Measurements from ENCODE around the gene MILR1.
"Not testable (repeated sequence)": the region's sequence is repeated elsewhere in the genome, so short reads cannot be mapped to it uniquely, and the experiment has no call there.

MILR1 gene

DNA sequence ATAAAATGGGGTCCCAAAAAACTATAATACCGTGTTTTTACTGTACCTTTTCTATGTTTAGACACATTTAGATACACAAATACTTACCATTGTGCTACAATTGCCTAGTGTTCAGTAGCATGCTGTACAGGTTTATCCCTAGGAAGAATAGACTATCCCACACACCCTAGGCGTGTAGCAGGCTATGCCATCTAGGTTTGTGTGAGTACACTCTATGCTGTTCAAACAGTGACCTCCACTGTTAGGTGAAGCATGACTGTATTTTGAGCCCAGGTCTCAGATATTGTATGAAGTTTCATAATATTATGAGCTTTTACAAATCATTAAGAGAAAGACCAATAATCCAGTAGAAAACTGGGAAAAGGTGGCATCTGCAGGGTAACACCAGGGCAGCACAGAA is 23.6 kb downstream of the MILR1 start:
- DNase-seq, result no peak

DNA sequence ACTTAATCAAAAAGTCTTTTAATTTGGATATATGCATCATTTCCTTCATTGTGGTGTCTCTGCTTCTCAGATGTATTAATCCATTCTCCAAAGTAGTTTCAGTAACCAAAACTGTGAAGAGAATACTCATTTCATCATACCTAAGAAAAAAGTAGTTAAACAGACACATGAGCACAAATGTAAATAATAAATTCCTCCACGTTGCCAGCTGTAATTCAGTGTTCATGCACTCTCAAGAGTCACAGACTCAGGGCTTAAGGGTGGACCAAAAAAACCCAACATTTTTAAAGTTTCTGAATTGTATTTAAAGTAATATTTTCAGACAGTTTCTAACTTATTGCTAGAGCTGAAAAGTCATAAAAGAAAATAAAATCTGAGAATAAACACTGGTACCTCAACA is 28.9 kb downstream of the MILR1 start:
- no peak for DNase-seq

DNA sequence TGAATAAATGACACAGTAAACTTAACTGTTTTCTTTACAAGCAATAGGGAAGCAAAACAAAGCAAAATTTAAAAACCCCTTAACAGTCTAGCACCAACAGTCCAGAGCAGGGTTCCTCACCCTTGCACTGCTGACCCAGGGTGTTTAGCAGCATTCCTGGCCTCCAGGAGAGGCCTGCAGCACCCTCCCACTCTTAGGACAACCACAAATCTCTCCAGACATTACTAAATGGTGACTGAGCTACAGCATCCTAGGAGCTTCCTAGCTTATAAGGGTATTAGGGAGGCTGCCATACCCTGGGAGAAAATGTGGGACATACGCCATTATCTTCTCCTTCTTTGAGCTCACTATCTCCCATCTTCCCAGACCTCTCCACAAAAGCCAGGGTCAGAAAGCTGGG is 32.0 kb downstream of the MILR1 start:
- no peak for DNase-seq

DNA sequence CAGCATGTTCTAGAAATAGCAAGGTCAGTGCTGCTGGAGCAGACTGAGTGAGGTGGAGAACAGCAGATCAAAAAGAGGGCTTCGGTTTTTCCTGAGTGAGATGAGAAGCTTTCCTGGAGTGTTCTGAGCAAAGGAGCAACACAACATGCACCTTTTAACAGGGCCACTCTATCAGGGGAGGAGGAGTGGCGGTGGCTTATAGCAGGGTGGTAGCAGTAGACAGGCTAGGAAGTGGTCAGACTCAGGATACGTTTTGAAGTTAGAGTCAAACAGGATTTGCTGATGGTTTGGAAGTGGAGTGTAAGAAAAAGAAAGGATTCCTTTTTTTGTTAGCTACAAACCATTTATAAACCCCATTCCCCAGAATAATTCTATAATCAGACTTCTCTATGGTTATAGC is 35.5 kb downstream of the MILR1 start:
- no peak for DNase-seq

- DNase-seq, result no peak
Measured at GRCh38 chr17:64488301-64488700, 39.4 kb downstream of the MILR1 start.

GRCh38 chr17:64491034-64491860 is 42.3 kb downstream of the MILR1 start:
- DNase-seq, result peak; percentile 30

DNA sequence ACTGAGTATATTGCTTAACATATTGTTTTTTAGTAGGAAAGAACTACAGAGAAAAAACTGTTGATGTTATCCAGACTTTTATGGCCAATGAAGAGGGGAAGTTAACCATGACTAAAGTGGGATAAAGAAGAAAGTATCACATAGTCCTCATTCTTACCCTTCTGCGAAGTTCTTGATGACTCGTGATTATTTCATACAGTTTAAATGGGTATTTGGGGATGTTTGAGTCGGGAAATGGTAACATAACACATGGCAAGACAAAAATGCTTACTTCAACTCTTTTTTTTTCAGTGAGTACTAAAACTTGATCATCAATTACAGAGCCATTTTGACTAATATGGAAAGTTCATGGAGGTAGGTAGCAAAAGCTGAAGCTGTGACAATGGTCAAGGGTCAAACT is 43.1 kb downstream of the MILR1 start:
- no peak for DNase-seq

GRCh38 chr17:64492481-64493109 is 43.7 kb downstream of the MILR1 start:
- no peak for DNase-seq

DNA sequence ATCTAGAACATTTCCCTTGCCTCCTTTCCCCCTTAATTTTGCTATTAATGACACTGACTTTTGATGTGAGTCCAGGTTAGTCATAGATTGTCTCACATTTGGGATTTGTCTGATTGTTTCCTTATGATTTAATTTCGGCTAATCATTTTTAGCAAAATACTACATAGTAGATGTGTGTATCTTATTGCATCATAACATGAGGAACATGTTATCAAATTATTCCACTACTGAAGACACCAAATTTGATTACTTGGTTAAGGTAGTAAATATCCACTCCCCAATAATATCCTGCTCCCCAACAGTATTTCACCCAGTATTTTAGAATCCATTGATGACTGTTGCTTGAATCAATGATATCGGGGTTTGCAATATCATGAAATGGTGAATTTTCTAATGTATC is 45.2 kb downstream of the MILR1 start:
- DNase-seq, result no peak

GRCh38 chr17:64495300-64495699 is 46.4 kb downstream of the MILR1 start:
- DNase-seq, result not testable (repeated sequence)

DNA sequence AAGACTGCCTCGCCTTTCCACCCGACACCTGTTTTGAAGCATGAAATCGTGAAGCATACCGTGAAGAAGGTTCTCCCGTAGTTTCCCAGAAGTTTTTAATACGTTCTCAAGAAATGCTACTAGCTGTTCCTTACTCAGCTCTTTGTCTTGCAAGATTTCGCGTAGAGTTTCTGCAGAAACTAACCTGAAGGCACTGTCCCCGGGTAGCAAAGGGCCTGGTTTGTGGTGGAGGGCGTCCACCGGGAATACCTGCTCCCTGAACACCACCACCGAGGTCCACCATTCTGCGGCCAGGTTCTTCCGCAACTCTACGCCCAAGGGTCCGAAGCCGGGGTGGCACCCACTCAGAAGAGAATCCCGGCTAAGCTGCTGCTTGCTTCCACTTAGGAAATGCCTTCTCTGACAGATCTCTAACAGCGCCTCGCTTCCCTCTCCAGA is 47.5 kb downstream of the MILR1 start:
- no peak for DNase-seq

DNA sequence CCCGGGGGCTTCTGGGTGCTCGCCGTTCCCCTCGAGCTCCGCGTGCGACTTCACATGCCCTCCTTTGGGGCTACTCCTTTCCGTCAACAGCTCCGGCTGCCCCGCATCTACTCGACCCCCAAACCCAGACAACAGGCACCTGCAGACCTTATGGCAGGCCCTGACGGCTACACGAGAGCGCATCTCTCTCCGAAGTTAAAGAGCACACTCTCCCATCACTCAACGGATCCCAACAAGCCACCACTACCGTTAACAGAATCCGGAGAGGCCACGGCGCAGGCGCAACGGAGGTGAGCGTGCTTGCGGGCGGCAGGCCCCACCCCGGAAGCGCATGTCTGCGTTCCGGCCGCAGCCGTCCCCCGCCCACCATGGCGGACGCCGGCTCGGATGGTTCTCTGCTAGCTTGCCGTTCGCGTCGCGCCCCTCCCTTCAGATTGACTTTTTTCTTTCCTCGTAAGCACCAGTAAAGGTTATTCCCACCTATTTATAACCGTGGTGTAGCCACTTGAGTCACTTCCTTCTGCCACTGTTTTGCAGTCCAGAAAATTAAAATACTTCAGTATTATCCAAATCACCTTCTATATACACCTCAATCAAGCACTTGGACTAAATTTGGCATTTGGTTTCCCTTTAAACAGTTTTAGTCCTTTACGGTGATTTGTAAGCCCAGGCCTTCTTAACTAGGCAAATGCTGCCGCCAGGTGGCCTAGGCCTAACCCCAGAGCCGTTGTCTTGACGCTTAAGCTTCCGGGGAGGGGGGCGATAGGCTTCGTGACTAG is 48.1 kb downstream of the MILR1 start, which contains the start of gene POLG2:
TSS of gene POLG2 (minus strand) at position 269 of the 779 bp plus-strand sequence. CDS start at position 183, 86 bp downstream.
- peak; percentile 90 for DNase-seq

DNA sequence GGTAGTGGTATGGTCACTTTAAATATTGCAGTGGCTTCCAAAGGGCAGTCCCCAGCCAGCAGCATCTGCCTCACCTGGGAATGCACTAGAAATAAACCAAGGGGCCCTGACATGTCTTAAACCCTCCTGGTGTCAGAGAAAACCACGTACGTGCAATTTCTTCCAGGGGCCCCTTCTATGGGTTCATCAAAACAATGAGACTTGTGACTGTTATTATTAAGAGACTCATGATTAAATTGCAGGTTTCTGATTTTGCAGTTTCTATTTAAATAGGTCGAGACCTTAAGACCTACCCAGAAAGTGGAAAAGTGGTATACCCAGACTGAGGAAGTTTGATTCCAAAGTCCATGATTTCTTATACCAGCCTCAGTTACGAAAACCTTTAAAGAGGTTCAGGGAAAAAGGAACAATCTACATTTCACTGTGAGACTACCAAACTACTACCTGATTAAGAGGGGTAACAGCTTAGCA is 48.7 kb downstream of the MILR1 start:
- DNase-seq, result no peak

GRCh38 chr17:64498308-64499203 is 49.6 kb downstream of the MILR1 start:
- no peak for DNase-seq

GRCh38 chr17:64499805-64500486 is 51.0 kb downstream of the MILR1 start:
- no peak for DNase-seq

- DNase-seq, result no peak
Measured at GRCh38 chr17:64500487-64500859, 51.6 kb downstream of the MILR1 start.

DNA sequence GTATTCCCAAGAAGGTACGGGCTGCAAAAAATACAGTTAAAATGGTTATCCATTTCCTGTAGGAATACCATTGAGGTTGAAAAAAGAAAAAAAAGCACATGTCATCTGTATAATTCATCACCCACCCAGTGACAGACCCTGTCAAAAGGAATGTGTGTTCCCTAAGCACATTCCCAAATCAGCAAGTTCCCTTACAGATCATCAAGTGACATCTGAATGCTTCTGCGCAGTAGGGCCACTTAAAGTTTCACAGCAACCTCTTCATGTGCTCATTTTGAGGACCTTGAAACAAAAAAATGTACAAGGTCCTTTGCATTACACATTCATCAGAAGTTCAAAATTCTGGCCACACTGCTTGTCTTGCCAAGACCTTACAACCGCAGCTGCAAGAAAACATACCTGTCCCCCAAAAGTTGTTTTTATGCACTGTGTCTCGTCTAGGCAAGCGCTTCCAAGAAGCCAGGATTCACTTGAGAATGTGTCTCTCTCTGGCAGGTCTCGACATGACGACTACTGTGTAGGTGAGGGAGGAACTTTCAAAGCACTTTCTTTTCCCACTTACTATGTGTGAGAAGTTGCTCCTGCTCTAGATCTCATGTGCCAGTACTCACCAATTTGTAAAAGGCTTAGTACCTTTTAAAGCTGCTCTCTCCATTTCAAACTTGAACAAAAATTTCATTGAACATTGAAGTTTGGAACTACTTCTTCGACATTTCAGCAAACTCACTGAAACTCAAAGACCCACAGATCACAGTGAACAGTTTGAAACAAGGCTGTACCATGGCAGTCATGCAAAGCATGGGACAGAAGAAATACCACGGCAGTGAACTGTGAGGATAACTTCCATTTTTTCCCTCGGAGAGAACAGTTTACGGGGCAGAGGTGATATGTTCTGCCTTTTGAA is 52.2 kb downstream of the MILR1 start:
- no peak for DNase-seq

DNA sequence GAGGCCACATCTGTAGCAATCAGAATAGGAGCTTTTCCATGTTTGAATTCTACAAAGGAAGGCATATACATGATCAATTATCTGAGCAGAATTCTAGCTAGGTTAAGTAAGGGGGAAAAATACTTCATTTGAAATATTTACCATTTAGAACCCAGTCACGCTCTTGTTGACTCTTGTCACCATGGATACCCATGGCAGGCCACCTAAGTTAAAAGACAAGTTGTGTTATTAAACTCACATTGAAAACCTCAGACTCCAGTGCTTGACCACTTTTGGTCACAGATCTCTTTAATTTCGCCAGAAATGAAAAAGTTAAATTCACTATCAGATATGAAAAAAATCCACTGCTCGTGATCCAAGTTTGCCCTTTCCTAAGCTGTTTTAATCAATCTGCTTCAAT is 53.1 kb downstream of the MILR1 start:
- DNase-seq, result no peak

DNA sequence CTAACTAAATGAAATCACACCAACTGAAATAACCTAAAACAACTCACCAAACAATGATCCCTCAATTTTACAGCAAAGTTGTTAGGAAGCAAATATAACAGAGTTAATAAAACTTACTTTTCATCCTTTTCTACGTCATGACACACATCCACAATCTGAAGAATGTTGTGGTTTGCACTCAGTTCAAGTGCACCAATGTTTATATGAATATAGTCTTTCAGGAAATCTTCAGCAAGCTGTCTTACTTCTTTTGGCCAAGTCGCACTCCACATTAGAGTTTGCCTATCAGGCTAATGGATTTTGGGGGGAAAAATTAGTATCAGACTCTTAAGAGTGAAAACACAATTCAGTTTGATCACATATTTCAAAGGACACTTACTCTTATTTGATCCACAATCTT is 53.9 kb downstream of the MILR1 start:
- no peak for DNase-seq

GRCh38 chr17:64503341-64503740 is 54.4 kb downstream of the MILR1 start:
- DNase-seq, result no peak

Measured in GDM1 (cell line).